ENCODE data around the gene NUFIP2.
A peak's percentile ranks its signal among the peaks of the same experiment; 100 is the strongest.

The NUFIP2 gene

DNA sequence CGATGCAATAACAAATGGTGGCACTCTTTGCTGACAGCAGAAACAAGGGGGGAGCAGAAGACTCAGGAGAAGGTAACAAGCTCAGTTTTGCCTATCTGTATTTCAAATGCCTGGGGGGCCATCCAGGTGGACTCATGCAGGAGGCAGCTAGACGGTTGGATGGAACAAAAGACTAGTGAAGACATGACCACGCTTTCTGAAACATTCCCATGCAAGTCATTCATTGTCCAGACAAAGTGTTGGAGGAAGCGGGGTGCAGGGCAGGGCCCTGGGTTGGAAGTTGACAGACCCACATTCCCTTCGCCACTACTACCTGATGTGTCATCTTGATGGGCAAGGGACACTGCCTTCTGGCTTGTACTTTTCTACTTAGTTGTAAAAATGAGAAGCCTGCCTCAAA lies 77.1 kb downstream of the NUFIP2 start:
- Histone ChIP-seq H3K14ac (ENCODE audit: low read length) (no peak overlapping the region), H3K9ac (ENCODE audit: low read length) (no peak overlapping the region), H3K9me3 (ENCODE audit: insufficient read depth, low read depth, low read length) (no peaks in the 10 kb centered on the region), H2AK5ac (ENCODE audit: low read length) (no peak overlapping the region), H2BK120ac (ENCODE audit: insufficient read depth, low read length, poor library complexity) (no peak overlapping the region), H3K4me3 (ENCODE audit: low read depth, low read length) (no peak overlapping the region), H3K79me1 (ENCODE audit: low read length) (no peaks in the 10 kb centered on the region), H3K18ac (ENCODE audit: low read length) (no peak overlapping the region), H3K36me3 (ENCODE audit: control insufficient read depth in 1 of 2, insufficient read depth in 2 of 2, low read length in 2 of 2) (no peaks in the 10 kb centered on the region), H3K4ac (ENCODE audit: low read depth, low read length) (no peak overlapping the region), H4K12ac (ENCODE audit: low read depth, low read length) (no peak overlapping the region), H4K91ac (ENCODE audit: low read depth, low read length) (no peak overlapping the region), H3K4me1 (ENCODE audit: control insufficient read depth in 1 of 2, insufficient read depth in 2 of 2, low read length in 2 of 2) (peaks cover 0 to 6% of the 10 kb centered on the region in 2 experiments), H3K27me3 (ENCODE audit: insufficient read depth, low read length) (no peaks in the 10 kb centered on the region), H3K4me2 (ENCODE audit: low read length) (no peak overlapping the region), H4K8ac (ENCODE audit: low read depth, low read length) (no peak overlapping the region), H3K23ac (ENCODE audit: low read length) (no peak overlapping the region), H2BK12ac (ENCODE audit: low read length) (no peak overlapping the region), H3K79me2 (ENCODE audit: control insufficient read depth, insufficient read depth, low read length, poor library complexity) (no peaks in the 10 kb centered on the region), H2AFZ (ENCODE audit: insufficient read depth, low read length, poor library complexity) (no peak overlapping the region), H2BK5ac (ENCODE audit: low read depth, low read length, poor library complexity) (no peak overlapping the region), H3K27ac (ENCODE audit: low read depth, low read length) (no peak overlapping the region)
- no CpG with 5 or more reads among the region's 5 CpGs for WGBS (ENCODE audit: extremely low coverage, insufficient coverage, insufficient read length)
- DNase-seq = no peak

DNA sequence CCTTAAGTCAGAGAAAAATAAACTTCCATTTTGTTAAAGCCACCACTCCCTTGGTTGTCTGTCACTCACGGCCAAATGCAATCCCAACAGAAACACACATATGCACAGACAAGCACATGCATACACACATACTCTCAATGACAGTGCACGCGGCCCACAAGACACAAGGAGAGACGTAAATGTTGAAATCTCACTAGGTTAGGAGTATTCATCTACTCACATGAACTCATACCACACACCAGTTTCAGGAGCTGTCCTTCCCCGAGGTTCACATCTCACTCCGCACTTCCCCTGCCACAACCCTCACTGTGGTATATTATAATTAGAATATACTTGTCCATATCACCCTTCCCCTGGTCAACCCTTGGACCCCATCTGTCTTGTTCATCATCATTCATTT lies 77.8 kb downstream of the NUFIP2 start:
- Histone ChIP-seq H4K91ac (ENCODE audit: low read depth, low read length) (no peak overlapping the region), H3K23ac (ENCODE audit: low read length) (no peak overlapping the region), H3K4me1 (ENCODE audit: control insufficient read depth in 1 of 2, insufficient read depth in 2 of 2, low read length in 2 of 2) (peaks cover 0 to 6% of the 10 kb centered on the region in 2 experiments), H3K79me2 (ENCODE audit: control insufficient read depth, insufficient read depth, low read length, poor library complexity) (no peaks in the 10 kb centered on the region), H3K9ac (ENCODE audit: low read length) (no peak overlapping the region), H3K4me3 (ENCODE audit: low read depth, low read length) (no peak overlapping the region), H3K36me3 (ENCODE audit: control insufficient read depth in 1 of 2, insufficient read depth in 2 of 2, low read length in 2 of 2) (no peaks in the 10 kb centered on the region), H2AK5ac (ENCODE audit: low read length) (no peak overlapping the region), H3K79me1 (ENCODE audit: low read length) (no peaks in the 10 kb centered on the region), H4K8ac (ENCODE audit: low read depth, low read length) (no peak overlapping the region), H3K4ac (ENCODE audit: low read depth, low read length) (no peak overlapping the region), H3K9me3 (ENCODE audit: insufficient read depth, low read depth, low read length) (no peaks in the 10 kb centered on the region), H2BK12ac (ENCODE audit: low read length) (no peak overlapping the region), H3K27me3 (ENCODE audit: insufficient read depth, low read length) (no peaks in the 10 kb centered on the region), H3K4me2 (ENCODE audit: low read length) (no peak overlapping the region), H4K12ac (ENCODE audit: low read depth, low read length) (no peak overlapping the region), H3K27ac (ENCODE audit: low read depth, low read length) (no peak overlapping the region), H3K18ac (ENCODE audit: low read length) (no peak overlapping the region), H2AFZ (ENCODE audit: insufficient read depth, low read length, poor library complexity) (no peak overlapping the region), H3K14ac (ENCODE audit: low read length) (no peak overlapping the region), H2BK5ac (ENCODE audit: low read depth, low read length, poor library complexity) (no peak overlapping the region), H2BK120ac (ENCODE audit: insufficient read depth, low read length, poor library complexity) (no peak overlapping the region)
- no CpG with 5 or more reads among the region's 6 CpGs for WGBS (ENCODE audit: extremely low coverage, insufficient coverage, insufficient read length)
- DNase-seq = no peak

DNA sequence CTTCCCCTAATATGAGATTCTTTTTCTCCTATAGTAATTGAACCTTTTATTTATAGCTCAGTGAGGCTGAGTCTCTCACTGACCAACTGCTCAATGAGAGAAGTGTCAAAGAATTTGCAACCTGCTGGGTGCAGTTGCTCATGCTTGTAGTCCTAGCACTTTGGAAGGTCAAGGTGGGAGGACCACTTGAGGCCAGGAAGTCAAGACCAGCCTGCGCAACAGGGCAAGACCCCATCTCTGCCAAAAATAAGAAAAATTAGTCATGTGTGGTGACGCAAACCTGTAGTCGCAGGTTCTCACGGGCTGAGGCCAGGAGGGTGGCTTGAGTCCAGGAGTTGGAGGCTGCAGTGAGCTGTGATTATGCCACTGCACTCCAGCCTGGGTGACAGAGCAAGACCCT lies 78.2 kb downstream of the NUFIP2 start:
- Histone ChIP-seq H3K4me2 (ENCODE audit: low read length) (no peak overlapping the region), H4K12ac (ENCODE audit: low read depth, low read length) (no peak overlapping the region), H3K27ac (ENCODE audit: low read depth, low read length) (no peak overlapping the region), H2BK12ac (ENCODE audit: low read length) (no peak overlapping the region), H2AK5ac (ENCODE audit: low read length) (no peak overlapping the region), H3K9ac (ENCODE audit: low read length) (no peak overlapping the region), H3K23ac (ENCODE audit: low read length) (no peak overlapping the region), H3K36me3 (ENCODE audit: control insufficient read depth in 1 of 2, insufficient read depth in 2 of 2, low read length in 2 of 2) (no peaks in the 10 kb centered on the region), H2BK5ac (ENCODE audit: low read depth, low read length, poor library complexity) (no peak overlapping the region), H2AFZ (ENCODE audit: insufficient read depth, low read length, poor library complexity) (no peak overlapping the region), H3K14ac (ENCODE audit: low read length) (no peak overlapping the region), H3K4me3 (ENCODE audit: low read depth, low read length) (peak overlapping the region; percentile 11), H3K18ac (ENCODE audit: low read length) (no peak overlapping the region), H4K8ac (ENCODE audit: low read depth, low read length) (no peak overlapping the region), H3K4me1 (ENCODE audit: control insufficient read depth in 1 of 2, insufficient read depth in 2 of 2, low read length in 2 of 2) (peaks cover 0 to 6% of the 10 kb centered on the region in 2 experiments), H3K79me2 (ENCODE audit: control insufficient read depth, insufficient read depth, low read length, poor library complexity) (no peaks in the 10 kb centered on the region), H3K79me1 (ENCODE audit: low read length) (no peaks in the 10 kb centered on the region), H3K9me3 (ENCODE audit: insufficient read depth, low read depth, low read length) (no peaks in the 10 kb centered on the region), H3K4ac (ENCODE audit: low read depth, low read length) (no peak overlapping the region), H4K91ac (ENCODE audit: low read depth, low read length) (no peak overlapping the region), H2BK120ac (ENCODE audit: insufficient read depth, low read length, poor library complexity) (no peak overlapping the region), H3K27me3 (ENCODE audit: insufficient read depth, low read length) (no peaks in the 10 kb centered on the region)
- no peak for DNase-seq
- WGBS (ENCODE audit: extremely low coverage, insufficient coverage, insufficient read length) = no CpG with 5 or more reads among the region's 4 CpGs

DNA sequence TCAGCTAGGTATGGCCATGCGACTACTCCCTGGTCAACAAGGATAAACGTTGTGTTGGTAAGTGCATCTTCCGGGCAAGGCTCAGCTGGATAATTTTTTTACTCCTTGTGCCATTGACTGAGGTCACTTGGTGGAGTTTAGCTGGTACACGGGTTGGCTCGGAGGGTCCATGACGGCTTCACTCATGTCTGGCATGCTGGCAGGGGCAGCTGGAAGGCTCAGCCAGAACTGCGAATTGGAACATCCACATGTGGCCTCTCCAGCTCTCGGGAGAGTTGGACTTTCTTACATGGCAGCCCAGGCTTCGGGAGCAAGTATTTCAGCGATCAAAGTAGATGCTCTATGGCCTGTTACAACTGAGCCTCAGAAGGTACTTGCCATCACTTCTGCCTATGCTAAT lies 78.8 kb downstream of the NUFIP2 start:
- no peak overlapping the region for H3K9ac ChIP-seq (ENCODE audit: low read length)
- no peaks in the 10 kb centered on the region for H3K27me3 ChIP-seq (ENCODE audit: insufficient read depth, low read length)
- no peak overlapping the region for H2BK120ac ChIP-seq (ENCODE audit: insufficient read depth, low read length, poor library complexity)
- no peak overlapping the region for H2AK5ac ChIP-seq (ENCODE audit: low read length)
- peaks cover 0 to 6% of the 10 kb centered on the region in 2 experiments for H3K4me1 ChIP-seq (ENCODE audit: control insufficient read depth in 1 of 2, insufficient read depth in 2 of 2, low read length in 2 of 2)
- no peak overlapping the region for H3K18ac ChIP-seq (ENCODE audit: low read length)
- no peak overlapping the region for H4K8ac ChIP-seq (ENCODE audit: low read depth, low read length)
- DNase-seq = no peak
- H3K4me3 ChIP-seq (ENCODE audit: low read depth, low read length) = no peak overlapping the region
- H3K4me2 ChIP-seq (ENCODE audit: low read length) = no peak overlapping the region
- H3K14ac ChIP-seq (ENCODE audit: low read length) = no peak overlapping the region
- no peaks in the 10 kb centered on the region for H3K79me1 ChIP-seq (ENCODE audit: low read length)
- H4K91ac ChIP-seq (ENCODE audit: low read depth, low read length) = no peak overlapping the region
- H3K36me3 ChIP-seq (ENCODE audit: control insufficient read depth in 1 of 2, insufficient read depth in 2 of 2, low read length in 2 of 2) = no peaks in the 10 kb centered on the region
- H3K23ac ChIP-seq (ENCODE audit: low read length) = no peak overlapping the region
- no peak overlapping the region for H2AFZ ChIP-seq (ENCODE audit: insufficient read depth, low read length, poor library complexity)
- no peak overlapping the region for H3K4ac ChIP-seq (ENCODE audit: low read depth, low read length)
- H2BK5ac ChIP-seq (ENCODE audit: low read depth, low read length, poor library complexity) = no peak overlapping the region
- no CpG with 5 or more reads among the region's 10 CpGs for WGBS (ENCODE audit: extremely low coverage, insufficient coverage, insufficient read length)
- no peak overlapping the region for H3K27ac ChIP-seq (ENCODE audit: low read depth, low read length)
- H3K9me3 ChIP-seq (ENCODE audit: insufficient read depth, low read depth, low read length) = no peaks in the 10 kb centered on the region
- no peak overlapping the region for H2BK12ac ChIP-seq (ENCODE audit: low read length)
- no peaks in the 10 kb centered on the region for H3K79me2 ChIP-seq (ENCODE audit: control insufficient read depth, insufficient read depth, low read length, poor library complexity)
- H4K12ac ChIP-seq (ENCODE audit: low read depth, low read length) = no peak overlapping the region
